GM12878 (cell line): ENCODE results near the gene IL19. TPM values are rescaled to one million over a fixed set of nuclear protein-coding genes. Genes with fewer than 3 reads are reported as not detected.

ENCODE experiments used
- ATAC-seq: fragments of 200-7000 bp; cut with Tn5 transposase; 3 replicates; pipeline ENCODE4 v1.9.1; 2020; ENCODE audit warnings: mild to moderate bottlenecking, moderate library complexity
- BruUV-seq: library from RNA; stranded (reverse); fragments of 400-500 nt; replicated peaks from 2 replicates; lab custom pipeline; 2021; lab: Mats Ljungman, UMichigan
- CTCF ChIA-PET: fragments of 300-600 bp; sonication (Branson Sonifier 250); formaldehyde crosslinking; extraction: SDS; loops from one replicate; lab custom pipeline; 2021; ENCODE audit warnings: inconsistent platforms; lab: Yijun Ruan, JAX
- POLR2A ChIA-PET: fragments of 350-600 bp; formaldehyde crosslinking; extraction: SDS; loops from one replicate; lab custom pipeline; 2021; ENCODE audit warnings: inconsistent platforms; lab: Charles Lee
- RAD21 ChIA-PET: fragments of 300-600 bp; sonication (Branson Sonifier 250); formaldehyde crosslinking; loops from one replicate; lab custom pipeline; 2023; ENCODE audit warnings: antibody characterized with exemption; ENCODE audit not compliant: unreplicated experiment; lab: Charles Lee
- SMC1A ChIA-PET: fragments of 300-600 bp; sonication (Branson Sonifier 250); formaldehyde crosslinking; loops from one replicate; lab custom pipeline; 2023; ENCODE audit not compliant: unreplicated experiment, uncharacterized antibody; lab: Charles Lee
- DNase-seq: peaks from one replicate; pipeline ENCODE4 v3.0.0-alpha.2; 2011; ENCODE audit warnings: low read depth, low spot score
- FAIRE-seq: peaks from 3 replicates; lab custom pipeline; 2011; peaks lifted over from hg19 to GRCh38; lab: Jason Lieb, UNC
- H2AFZ ChIP-seq: 2 replicates; pipeline ENCODE4 v1.6.0; 2011; ENCODE audit warnings: low read depth, low read length, control low read depth; ENCODE audit not compliant: control insufficient read depth
- H3K27ac ChIP-seq: 2 replicates; pipeline ENCODE4 v1.5.1; 2011; ENCODE audit warnings: control low read depth; ENCODE audit not compliant: control insufficient read depth, insufficient read depth
- H3K27me3 ChIP-seq, 2 experiments: replicated peaks in 1 of 2; 2 replicates each; pipeline versions ENCODE4 v1.6.0 to v1.6.1; 2011; ENCODE audit warnings: low read length in 1 of 2; ENCODE audit not compliant: control insufficient read depth in 2 of 2, insufficient read depth in 2 of 2
- H3K36me3 ChIP-seq, 2 experiments: 2 replicates each; pipeline ENCODE4 v1.5.1; 2011; ENCODE audit warnings: low read length in 1 of 2; ENCODE audit not compliant: control insufficient read depth in 2 of 2, insufficient read depth in 2 of 2
- H3K4me1 ChIP-seq: 2 replicates; pipeline ENCODE4 v1.6.1; 2011; ENCODE audit warnings: mild to moderate bottlenecking, low read length, moderate library complexity, mixed read lengths; ENCODE audit not compliant: control insufficient read depth, insufficient read depth
- H3K4me2 ChIP-seq: 2 replicates; pipeline ENCODE4 v1.6.0; 2011; ENCODE audit warnings: control low read depth; ENCODE audit not compliant: control insufficient read depth, insufficient read depth
- H3K4me3 ChIP-seq: fragments of 200-600 bp; sonication (generic); 2 replicates; pipeline ENCODE4 v1.5.1; 2016
- H3K79me2 ChIP-seq: 2 replicates; pipeline ENCODE4 v1.6.0; 2011; ENCODE audit warnings: low read length; ENCODE audit not compliant: control insufficient read depth, insufficient read depth
- H3K9ac ChIP-seq: 2 replicates; pipeline ENCODE4 v1.8.0; 2011; ENCODE audit warnings: low read length, control low read depth, mixed read lengths; ENCODE audit not compliant: control insufficient read depth, insufficient read depth
- H3K9me3 ChIP-seq: replicated peaks from 3 replicates; pipeline ENCODE4 v1.5.1; 2011; ENCODE audit warnings: mild to moderate bottlenecking, low read length; ENCODE audit not compliant: control insufficient read depth, insufficient read depth
- H4K20me1 ChIP-seq: 2 replicates; pipeline ENCODE4 v1.6.0; 2011; ENCODE audit not compliant: control insufficient read depth, insufficient read depth
- GABPA ChIP-seq: IDR thresholded peaks from 2 replicates; pipeline ENCODE4 v1.6.1; 2014; ENCODE audit warnings: antibody characterized with exemption, low read depth, mild to moderate bottlenecking, inconsistent platforms
- IKZF1 ChIP-seq: fragments of 450-650 bp; conservative IDR thresholded peaks from 2 replicates; pipeline ENCODE4 v1.6.1; 2017; ENCODE audit warnings: antibody characterized with exemption, mild to moderate bottlenecking
- MTA3 ChIP-seq: IDR thresholded peaks from 2 replicates; pipeline ENCODE4 v1.6.1; 2012; ENCODE audit warnings: low read length, inconsistent platforms, borderline replicate concordance
- SPI1 ChIP-seq: IDR thresholded peaks from 2 replicates; pipeline ENCODE4 v1.6.1; 2011; ENCODE audit warnings: low read depth, mild to moderate bottlenecking, low read length, moderate library complexity, borderline replicate concordance; ENCODE audit not compliant: insufficient read depth
- SUZ12 ChIP-seq: fragments of 200-600 bp; sonication (generic); IDR thresholded peaks from one replicate; pipeline ENCODE4 v1.6.1; 2018; ENCODE audit warnings: antibody characterized with exemption, mild to moderate bottlenecking; ENCODE audit not compliant: unreplicated experiment
- ZBED1 ChIP-seq: IDR thresholded peaks from 2 replicates; pipeline ENCODE4 v1.6.1; 2016; ENCODE audit warnings: borderline replicate concordance
- WGBS: methylation state at CpG from one replicate; pipeline ENCODE4 v1.1.6; 2016; ENCODE audit warnings: low lambda C conversion rate; ENCODE audit not compliant: insufficient replicate concordance, insufficient coverage; ENCODE audit errors: missing lambda C conversion rate; 5-methylcytosine and 5-hydroxymethylcytosine counted together
- in situ Hi-C: fragments of 300-500 bp; cut with MboI; formaldehyde crosslinking; loops from 9 replicates; pipeline ENCODE4 v1.14.3; 2018; ENCODE audit warnings: mixed read lengths
- intact Hi-C: fragments of 100-400 bp; cut with micrococcal nuclease; formaldehyde crosslinking; loops from one replicate; pipeline ENCODE4 v1.14.2; 2022; ENCODE audit not compliant: unreplicated experiment
- polyA plus RNA-seq, 11 experiments: library from polyadenylated mRNA; depleted of rRNA in 4 of 11; unstranded in 6 of 11; stranded (reverse) in 5 of 11; fragments of >200 nt; fragmentation: Nextera tagmentation in 4 of 11; fragmentation: Illumina TruSeq in 1 of 11; extraction: Ambion mirVana in 4 of 11; extraction: Trizol in 1 of 11; gene quantifications; 1 replicate in 1 of 11; 2 replicates in 10 of 11; pipeline versions ENCODE4 v1.2.1 to v1.2.3, GENCODE V29; 2011 to 2016; ENCODE audit warnings: inconsistent platforms in 2 of 11, missing spikeins in 2 of 11, low read depth in 1 of 11
- total RNA-seq, 4 experiments: library from RNA; depleted of rRNA in 3 of 4; stranded (reverse); fragments of >200 nt in 3 of 4; fragmentation: Illumina TruSeq in 1 of 4; extraction: Trizol in 1 of 4; gene quantifications; 2 replicates each; pipeline versions ENCODE4 v1.2.1 to v1.2.3, GENCODE V29; 2013 to 2021
- TF ChIP-seq, protein P1 (sequence below): fragments of 450-650 bp; IDR thresholded peaks from 2 replicates; pipeline ENCODE4 v1.6.1; 2016; ENCODE audit warnings: mild to moderate bottlenecking
- TF ChIP-seq, protein P2 (sequence below): IDR thresholded peaks from 2 replicates; pipeline ENCODE4 v1.6.1; 2012; ENCODE audit warnings: low read depth, low read length, improper control_type of control experiment

IL19 gene
- total and polyA plus RNA-seq, 10 of the 15 experiments (the other 5 are each of a cell fraction or from before 2014, with no cell fraction given): 0.10 to 0.73 (median 0.28) TPM; not detected in 6

DNA sequence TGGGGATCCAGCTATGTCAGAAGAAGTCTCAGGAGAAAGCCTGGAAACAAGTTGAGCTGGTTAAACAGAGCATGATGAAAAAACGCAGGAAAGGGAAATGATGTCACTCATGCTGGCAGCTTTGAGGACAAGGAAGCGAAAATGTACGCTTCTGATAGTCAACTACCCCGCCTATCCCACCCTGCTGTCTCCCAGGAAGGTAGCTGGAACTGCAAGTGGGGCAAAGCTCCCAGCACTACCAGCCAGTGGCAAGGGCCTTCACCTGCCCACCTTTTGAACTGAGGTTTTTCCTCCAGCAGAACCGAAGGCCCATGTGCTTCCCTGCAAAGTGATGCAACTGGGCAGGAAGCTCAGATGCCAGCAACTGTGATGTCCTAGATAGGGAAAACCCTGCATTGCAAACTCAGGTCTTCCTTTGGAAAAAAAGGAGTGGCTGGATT is 88.5 kb downstream of the IL19 start:
- POLR2A ChIA-PET: no interaction called here
- H3K4me1 ChIP-seq: no peaks in the 10 kb centered on the region
- in situ Hi-C loops (no loop called here), intact Hi-C loops (no loop called here)
- no peak for ATAC-seq
- H3K4me3 ChIP-seq: no peak overlapping the region
- CTCF ChIA-PET: interaction anchor here (1.0 to 6.8 kb wide), 8 partner anchors 46 to 132 kb away, joined by 3 to 52 read pairs (median 4); no protein-coding TSS in a partner anchor
- H2AFZ ChIP-seq: no peak overlapping the region
- no peak for DNase-seq
- H3K27ac ChIP-seq: no peak overlapping the region
- RAD21 ChIA-PET: interaction anchor here (0.8 kb wide), 1 partner anchor 123 kb away, joined by 3 read pairs; no protein-coding TSS in a partner anchor
- no peak for FAIRE-seq
- no peak overlapping the region for H3K9ac ChIP-seq
- BruUV-seq: no TSS peak
- H3K36me3 ChIP-seq: no peaks in the 10 kb centered on the region
- H3K79me2 ChIP-seq: no peaks in the 10 kb centered on the region
- no peaks in the 10 kb centered on the region; the same call in 2 of the 3 replicates for H3K9me3 ChIP-seq
- peaks cover 0 to 2% of the 10 kb centered on the region in 2 experiments; a peak in 1 of 4 replicates for H3K27me3 ChIP-seq
- SMC1A ChIA-PET: interaction anchor here (0.8 to 1.6 kb wide), 9 partner anchors 11 to 129 kb away, joined by 3 to 5 read pairs (median 4); no protein-coding TSS in a partner anchor
- H4K20me1 ChIP-seq: no peaks in the 10 kb centered on the region
- H3K4me2 ChIP-seq: no peak overlapping the region
- TF ChIP-seq SPI1 (no peak), MTA3 (no peak), GABPA (no peak), IKZF1 (no peak), ZBED1 (no peak), SUZ12 (no peak)
- TF ChIP-seq, protein P1, sequence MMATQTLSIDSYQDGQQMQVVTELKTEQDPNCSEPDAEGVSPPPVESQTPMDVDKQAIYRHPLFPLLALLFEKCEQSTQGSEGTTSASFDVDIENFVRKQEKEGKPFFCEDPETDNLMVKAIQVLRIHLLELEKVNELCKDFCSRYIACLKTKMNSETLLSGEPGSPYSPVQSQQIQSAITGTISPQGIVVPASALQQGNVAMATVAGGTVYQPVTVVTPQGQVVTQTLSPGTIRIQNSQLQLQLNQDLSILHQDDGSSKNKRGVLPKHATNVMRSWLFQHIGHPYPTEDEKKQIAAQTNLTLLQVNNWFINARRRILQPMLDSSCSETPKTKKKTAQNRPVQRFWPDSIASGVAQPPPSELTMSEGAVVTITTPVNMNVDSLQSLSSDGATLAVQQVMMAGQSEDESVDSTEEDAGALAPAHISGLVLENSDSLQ: no peak
- TF ChIP-seq, protein P2, sequence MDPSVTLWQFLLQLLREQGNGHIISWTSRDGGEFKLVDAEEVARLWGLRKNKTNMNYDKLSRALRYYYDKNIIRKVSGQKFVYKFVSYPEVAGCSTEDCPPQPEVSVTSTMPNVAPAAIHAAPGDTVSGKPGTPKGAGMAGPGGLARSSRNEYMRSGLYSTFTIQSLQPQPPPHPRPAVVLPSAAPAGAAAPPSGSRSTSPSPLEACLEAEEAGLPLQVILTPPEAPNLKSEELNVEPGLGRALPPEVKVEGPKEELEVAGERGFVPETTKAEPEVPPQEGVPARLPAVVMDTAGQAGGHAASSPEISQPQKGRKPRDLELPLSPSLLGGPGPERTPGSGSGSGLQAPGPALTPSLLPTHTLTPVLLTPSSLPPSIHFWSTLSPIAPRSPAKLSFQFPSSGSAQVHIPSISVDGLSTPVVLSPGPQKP: no peak
- 77% methylated on average over 5 of the region's 5 CpGs for WGBS
